ENCODE results near the gene ITGB5. TPM values are rescaled to one million over a fixed set of nuclear protein-coding genes. Genes with fewer than 3 reads are reported as not detected.

ITGB5 gene
- total and polyA plus RNA-seq, 4 donors, result 21.0 to 126 (median 43.7) TPM

DNA sequence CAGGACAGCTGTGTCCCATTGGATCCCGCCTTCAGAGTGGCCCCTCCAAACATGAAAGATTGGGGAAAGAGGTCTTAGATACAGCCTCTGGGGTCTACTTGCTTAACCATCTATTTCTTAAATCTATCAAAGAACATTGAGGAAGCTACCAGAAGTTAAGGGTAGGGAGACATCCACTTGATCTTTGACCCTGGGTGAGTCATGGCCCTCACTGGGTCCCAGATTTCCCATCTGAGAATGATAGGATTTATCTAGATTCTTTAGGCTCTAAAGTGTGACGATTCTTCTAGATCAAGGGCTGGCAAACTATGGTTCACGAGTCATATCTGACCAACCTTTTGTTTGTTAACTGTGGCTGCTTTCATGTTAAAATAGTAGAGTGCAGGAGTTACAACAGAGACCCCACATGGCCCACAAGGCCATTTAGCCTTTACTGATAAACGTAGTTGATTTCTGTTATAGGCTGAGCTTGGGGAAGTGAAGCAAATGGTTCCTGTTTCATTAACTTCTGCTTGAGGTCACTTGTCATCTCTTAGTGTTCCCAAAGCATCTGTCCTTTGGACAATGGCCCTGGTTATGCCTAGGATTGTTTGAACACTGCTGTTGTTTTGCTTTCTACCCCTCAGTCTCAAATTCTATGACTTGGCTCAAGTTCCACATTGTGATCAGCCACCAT is 39.4 kb upstream of the ITGB5 start:
- TF ChIP-seq, protein P1, sequence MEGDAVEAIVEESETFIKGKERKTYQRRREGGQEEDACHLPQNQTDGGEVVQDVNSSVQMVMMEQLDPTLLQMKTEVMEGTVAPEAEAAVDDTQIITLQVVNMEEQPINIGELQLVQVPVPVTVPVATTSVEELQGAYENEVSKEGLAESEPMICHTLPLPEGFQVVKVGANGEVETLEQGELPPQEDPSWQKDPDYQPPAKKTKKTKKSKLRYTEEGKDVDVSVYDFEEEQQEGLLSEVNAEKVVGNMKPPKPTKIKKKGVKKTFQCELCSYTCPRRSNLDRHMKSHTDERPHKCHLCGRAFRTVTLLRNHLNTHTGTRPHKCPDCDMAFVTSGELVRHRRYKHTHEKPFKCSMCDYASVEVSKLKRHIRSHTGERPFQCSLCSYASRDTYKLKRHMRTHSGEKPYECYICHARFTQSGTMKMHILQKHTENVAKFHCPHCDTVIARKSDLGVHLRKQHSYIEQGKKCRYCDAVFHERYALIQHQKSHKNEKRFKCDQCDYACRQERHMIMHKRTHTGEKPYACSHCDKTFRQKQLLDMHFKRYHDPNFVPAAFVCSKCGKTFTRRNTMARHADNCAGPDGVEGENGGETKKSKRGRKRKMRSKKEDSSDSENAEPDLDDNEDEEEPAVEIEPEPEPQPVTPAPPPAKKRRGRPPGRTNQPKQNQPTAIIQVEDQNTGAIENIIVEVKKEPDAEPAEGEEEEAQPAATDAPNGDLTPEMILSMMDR (IDR thresholded peaks at IDR 0.05; ENCODE audit: control extremely low read depth, extremely low read depth), result no peak
- ATAC-seq (ENCODE audit: insufficient read depth, low FRiP score), result no peak
- 62 to 81% methylated on average over 4 of the region's 4 CpGs for WGBS, 2 donors
- no peak overlapping the region for H3K9ac ChIP-seq (ENCODE audit: insufficient read depth in 1 of 2, low read length in 2 of 2)
- no peaks in the 10 kb centered on the region for H3K4me1 ChIP-seq (ENCODE audit: control insufficient read depth in 5 of 5, insufficient read depth in 5 of 5, low read length in 5 of 5)
- no peaks in the 10 kb centered on the region for H3K9me3 ChIP-seq (ENCODE audit: control insufficient read depth in 4 of 4, insufficient read depth in 3 of 4, low read length in 3 of 4)
- H3K27me3 ChIP-seq (ENCODE audit: control insufficient read depth in 3 of 3, insufficient read depth in 3 of 3, low read length in 2 of 3), result no peaks in the 10 kb centered on the region
- H3K4me3 ChIP-seq, result no peak overlapping the region
- H3K36me3 ChIP-seq (ENCODE audit: control insufficient read depth in 4 of 4, insufficient read depth in 4 of 4, low read length in 4 of 4), result no peaks in the 10 kb centered on the region
- no peak for DNase-seq
- no peak overlapping the region for H3K27ac ChIP-seq (ENCODE audit: low read depth in 1 of 2, low read length in 1 of 2)

DNA sequence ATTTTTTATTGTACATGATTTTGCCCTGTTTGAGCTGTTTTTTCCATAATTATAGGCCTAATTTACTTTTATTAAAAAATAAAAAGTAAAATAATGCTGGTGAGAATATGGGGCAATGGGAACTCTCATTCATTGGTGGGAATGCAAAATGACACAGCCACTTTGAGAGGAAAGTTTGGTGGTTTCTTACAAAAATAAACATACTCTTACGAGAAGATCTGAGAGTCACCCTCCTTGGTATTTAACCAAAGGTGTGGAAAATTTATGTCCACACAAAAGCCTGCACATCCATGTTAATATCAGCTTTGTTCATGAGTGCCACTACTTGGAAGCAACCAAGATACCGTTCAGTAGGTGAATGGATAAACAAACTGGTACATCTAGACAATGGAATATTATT is 37.6 kb upstream of the ITGB5 start:
- H3K9me3 ChIP-seq (ENCODE audit: control insufficient read depth in 4 of 4, insufficient read depth in 3 of 4, low read length in 3 of 4), result no peaks in the 10 kb centered on the region
- TF ChIP-seq, protein P1 (IDR thresholded peaks at IDR 0.05; ENCODE audit: control extremely low read depth, extremely low read depth), result no peak
- WGBS, 2 donors, result 84 to 90% methylated on average over 2 of the region's 2 CpGs
- DNase-seq, result no peak
- H3K4me1 ChIP-seq (ENCODE audit: control insufficient read depth in 5 of 5, insufficient read depth in 5 of 5, low read length in 5 of 5), result no peaks in the 10 kb centered on the region
- H3K36me3 ChIP-seq (ENCODE audit: control insufficient read depth in 4 of 4, insufficient read depth in 4 of 4, low read length in 4 of 4), result no peaks in the 10 kb centered on the region
- no peak for ATAC-seq (ENCODE audit: insufficient read depth, low FRiP score)
- H3K27ac ChIP-seq (ENCODE audit: low read depth in 1 of 2, low read length in 1 of 2), result no peak overlapping the region
- no peaks in the 10 kb centered on the region for H3K27me3 ChIP-seq (ENCODE audit: control insufficient read depth in 3 of 3, insufficient read depth in 3 of 3, low read length in 2 of 3)
- H3K4me3 ChIP-seq, result no peak overlapping the region
- H3K9ac ChIP-seq (ENCODE audit: insufficient read depth in 1 of 2, low read length in 2 of 2), result no peak overlapping the region

DNA sequence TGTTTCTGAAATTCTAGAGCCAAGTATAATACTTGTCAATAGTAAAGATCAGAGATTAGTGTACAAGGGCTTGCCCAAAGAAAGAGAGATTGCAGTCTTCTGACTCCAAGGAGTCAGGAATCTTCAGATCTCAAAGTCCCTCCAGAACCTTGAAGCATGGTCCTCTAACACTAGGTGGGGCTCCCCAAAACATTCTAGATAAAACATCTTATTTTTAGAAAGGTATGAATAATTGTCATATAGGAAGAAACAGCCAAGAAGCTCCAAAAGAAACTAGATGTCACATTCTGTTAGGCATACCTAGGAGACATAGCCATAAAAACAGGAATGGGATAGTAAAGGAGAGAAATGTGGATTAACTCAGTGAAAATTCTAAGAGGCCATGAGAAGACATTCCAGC is 36.7 kb upstream of the ITGB5 start:
- DNase-seq (no peak), ATAC-seq (ENCODE audit: insufficient read depth, low FRiP score) (no peak)
- no peak overlapping the region for H3K4me3 ChIP-seq
- no peaks in the 10 kb centered on the region for H3K36me3 ChIP-seq (ENCODE audit: control insufficient read depth in 4 of 4, insufficient read depth in 4 of 4, low read length in 4 of 4)
- TF ChIP-seq, protein P1 (IDR thresholded peaks at IDR 0.05; ENCODE audit: control extremely low read depth, extremely low read depth), result no peak
- H3K27ac ChIP-seq (ENCODE audit: low read depth in 1 of 2, low read length in 1 of 2), result no peak overlapping the region
- H3K4me1 ChIP-seq (ENCODE audit: control insufficient read depth in 5 of 5, insufficient read depth in 5 of 5, low read length in 5 of 5), result no peaks in the 10 kb centered on the region
- no peaks in the 10 kb centered on the region for H3K9me3 ChIP-seq (ENCODE audit: control insufficient read depth in 4 of 4, insufficient read depth in 3 of 4, low read length in 3 of 4)
- H3K27me3 ChIP-seq (ENCODE audit: control insufficient read depth in 3 of 3, insufficient read depth in 3 of 3, low read length in 2 of 3), result no peaks in the 10 kb centered on the region
- H3K9ac ChIP-seq (ENCODE audit: insufficient read depth in 1 of 2, low read length in 2 of 2), result no peak overlapping the region

DNA sequence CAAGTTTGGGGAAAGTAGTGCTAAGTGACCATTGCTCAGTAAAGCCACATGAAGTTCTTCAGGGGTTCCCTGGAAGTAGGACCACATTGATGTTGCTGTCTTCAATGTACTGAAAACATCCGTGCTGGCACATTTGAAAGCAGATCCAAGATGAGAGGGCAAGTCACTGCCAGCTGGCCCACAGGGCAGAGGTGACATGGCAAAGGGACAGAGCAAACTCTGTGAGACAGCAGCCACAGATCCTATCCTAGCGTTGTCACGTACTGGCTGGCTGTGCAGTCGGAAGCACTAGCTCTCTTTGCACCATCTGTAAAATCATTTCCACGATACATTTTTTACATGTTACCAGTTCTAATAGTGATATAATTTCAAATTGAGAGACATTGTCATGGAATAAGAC is 33.6 kb upstream of the ITGB5 start:
- no peak for ATAC-seq (ENCODE audit: insufficient read depth, low FRiP score)

More for the DNA sequence above, 33.6 kb upstream of the ITGB5 start:
- Histone ChIP-seq H3K4me3 (no peak overlapping the region), H3K36me3 (ENCODE audit: control insufficient read depth in 4 of 4, insufficient read depth in 4 of 4, low read length in 4 of 4) (no peaks in the 10 kb centered on the region), H3K27me3 (ENCODE audit: control insufficient read depth in 3 of 3, insufficient read depth in 3 of 3, low read length in 2 of 3) (no peaks in the 10 kb centered on the region), H3K9ac (ENCODE audit: insufficient read depth in 1 of 2, low read length in 2 of 2) (no peak overlapping the region), H3K4me1 (ENCODE audit: control insufficient read depth in 5 of 5, insufficient read depth in 5 of 5, low read length in 5 of 5) (no peaks in the 10 kb centered on the region), H3K9me3 (ENCODE audit: control insufficient read depth in 4 of 4, insufficient read depth in 3 of 4, low read length in 3 of 4) (no peaks in the 10 kb centered on the region), H3K27ac (ENCODE audit: low read depth in 1 of 2, low read length in 1 of 2) (no peak overlapping the region)
- no peak for DNase-seq
- 91 to 96% methylated on average over 5 of the region's 5 CpGs for WGBS, 2 donors
- TF ChIP-seq, protein P1 (IDR thresholded peaks at IDR 0.05; ENCODE audit: control extremely low read depth, extremely low read depth), result no peak

All from lung (tissue), 12 donors.